ENCODE data around the gene ZNF425.

The ZNF425 gene

DNA sequence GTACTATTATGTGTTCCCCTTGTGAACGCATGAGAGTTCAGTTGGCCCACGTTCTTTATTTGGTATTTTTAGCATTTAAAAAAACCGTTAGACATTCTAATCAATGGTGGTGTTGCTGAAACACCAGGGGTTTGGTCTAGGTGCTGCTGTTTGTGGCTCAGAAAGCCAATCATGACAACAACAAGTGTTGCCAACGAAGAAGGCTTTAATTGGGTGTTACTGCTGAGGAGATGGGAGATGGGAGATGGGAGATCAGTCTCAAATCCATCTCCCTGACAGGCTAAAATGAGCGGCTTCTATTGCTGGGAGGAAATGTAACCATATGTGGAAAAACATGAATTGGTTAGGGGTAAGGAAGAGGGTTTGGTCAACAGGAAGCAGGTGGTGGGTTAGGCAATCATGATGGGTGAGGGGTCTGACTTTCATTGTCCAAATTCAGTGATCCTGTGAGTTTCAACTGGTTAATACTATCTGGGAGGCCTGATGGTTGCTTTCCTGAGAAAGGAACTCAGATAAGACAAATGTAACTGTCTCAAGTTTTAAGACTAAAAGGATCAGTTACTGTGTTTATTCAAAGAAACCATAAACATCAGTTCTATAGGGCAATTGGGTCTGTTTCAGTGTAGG is 4.6 kb upstream of the ZNF425 start:
- TF ChIP-seq, protein P1, sequence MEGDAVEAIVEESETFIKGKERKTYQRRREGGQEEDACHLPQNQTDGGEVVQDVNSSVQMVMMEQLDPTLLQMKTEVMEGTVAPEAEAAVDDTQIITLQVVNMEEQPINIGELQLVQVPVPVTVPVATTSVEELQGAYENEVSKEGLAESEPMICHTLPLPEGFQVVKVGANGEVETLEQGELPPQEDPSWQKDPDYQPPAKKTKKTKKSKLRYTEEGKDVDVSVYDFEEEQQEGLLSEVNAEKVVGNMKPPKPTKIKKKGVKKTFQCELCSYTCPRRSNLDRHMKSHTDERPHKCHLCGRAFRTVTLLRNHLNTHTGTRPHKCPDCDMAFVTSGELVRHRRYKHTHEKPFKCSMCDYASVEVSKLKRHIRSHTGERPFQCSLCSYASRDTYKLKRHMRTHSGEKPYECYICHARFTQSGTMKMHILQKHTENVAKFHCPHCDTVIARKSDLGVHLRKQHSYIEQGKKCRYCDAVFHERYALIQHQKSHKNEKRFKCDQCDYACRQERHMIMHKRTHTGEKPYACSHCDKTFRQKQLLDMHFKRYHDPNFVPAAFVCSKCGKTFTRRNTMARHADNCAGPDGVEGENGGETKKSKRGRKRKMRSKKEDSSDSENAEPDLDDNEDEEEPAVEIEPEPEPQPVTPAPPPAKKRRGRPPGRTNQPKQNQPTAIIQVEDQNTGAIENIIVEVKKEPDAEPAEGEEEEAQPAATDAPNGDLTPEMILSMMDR (conservative IDR thresholded peaks at IDR 0.05; ENCODE audit: low read length), result no peak
- DNase-seq (ENCODE audit: low read depth), result no peak
- no peak overlapping the region for H3K4me3 ChIP-seq (ENCODE audit: low read length)

DNA sequence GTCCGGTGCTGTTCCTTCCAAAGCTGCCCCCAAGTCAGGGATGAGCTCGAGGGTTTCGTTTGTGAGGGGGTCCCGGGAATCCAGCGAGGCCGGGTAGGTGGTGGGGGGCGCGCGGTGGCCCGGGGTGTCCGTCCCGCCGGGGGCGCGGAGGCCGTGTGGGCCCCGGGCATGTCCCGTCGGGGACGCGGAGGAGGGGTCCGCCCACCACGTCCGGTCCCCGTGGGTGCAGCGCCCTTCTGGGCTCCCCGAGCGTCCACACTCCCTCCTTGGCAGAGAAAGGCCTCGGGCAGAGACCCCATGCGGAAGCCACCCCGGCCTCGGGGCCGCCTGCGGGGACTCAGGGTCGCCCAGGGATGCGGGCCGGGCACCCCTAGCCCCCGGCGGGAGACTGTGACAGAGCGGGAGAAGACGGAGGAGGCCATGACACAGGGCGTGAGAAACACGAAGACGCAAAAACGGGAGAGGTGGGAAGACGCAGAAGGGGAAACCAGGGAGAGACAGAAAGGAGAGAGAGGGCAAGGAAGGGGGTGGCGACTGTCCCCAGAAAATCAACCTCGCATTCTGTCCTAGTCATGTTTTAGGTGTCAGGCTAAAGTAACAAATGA is 640 bp upstream of the ZNF425 start:
- TF ChIP-seq, protein P1 (conservative IDR thresholded peaks at IDR 0.05; ENCODE audit: low read length), result no peak
- peak; percentile 18 for DNase-seq (ENCODE audit: low read depth)
- H3K4me3 ChIP-seq (ENCODE audit: low read length), result peak overlapping the region; percentile 99

DNA sequence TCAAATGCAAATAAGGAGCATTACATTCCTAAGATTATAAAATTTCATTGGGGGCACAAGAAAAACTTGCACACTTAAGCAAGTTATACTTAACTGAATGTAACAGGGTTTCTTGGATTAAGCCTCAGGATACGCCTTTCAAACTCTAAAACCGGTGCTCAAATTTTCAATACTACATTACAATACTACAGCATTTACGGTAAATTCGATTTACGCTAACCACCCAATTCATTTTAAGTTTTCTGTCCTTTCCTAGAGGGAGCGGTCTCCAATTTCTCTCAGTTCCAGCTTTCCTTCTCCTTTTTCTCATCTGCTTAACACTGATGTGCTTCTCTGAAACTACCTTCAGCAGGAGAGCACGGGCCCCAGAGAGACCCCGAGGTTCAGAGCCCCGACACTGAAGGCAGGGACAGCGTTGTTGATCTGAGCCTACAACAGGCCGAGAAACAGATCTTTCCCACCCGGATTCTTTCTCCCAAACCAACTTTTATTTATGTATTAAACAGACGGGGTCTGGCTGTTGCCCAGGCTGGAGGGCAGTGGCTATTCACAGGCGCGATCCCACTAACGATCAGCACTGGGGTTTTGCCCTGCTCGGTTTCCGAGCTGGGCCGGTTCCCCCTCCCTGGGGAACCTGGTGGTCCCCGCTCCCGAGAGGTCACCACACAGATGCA is 798 bp downstream of the ZNF425 start:
- TF ChIP-seq, protein P1 (conservative IDR thresholded peaks at IDR 0.05; ENCODE audit: low read length), result no peak
- DNase-seq (ENCODE audit: low read depth), result no peak
- H3K4me3 ChIP-seq (ENCODE audit: low read length), result peak overlapping the region; percentile 99

- H3K4me3 ChIP-seq (ENCODE audit: low read length), result no peak overlapping the region
- DNase-seq (ENCODE audit: low read depth), result no peak
- TF ChIP-seq, protein P1 (conservative IDR thresholded peaks at IDR 0.05; ENCODE audit: low read length), result no peak
Measured at GRCh38 chr7:149109969-149110368, 16.2 kb downstream of the ZNF425 start.

DNA sequence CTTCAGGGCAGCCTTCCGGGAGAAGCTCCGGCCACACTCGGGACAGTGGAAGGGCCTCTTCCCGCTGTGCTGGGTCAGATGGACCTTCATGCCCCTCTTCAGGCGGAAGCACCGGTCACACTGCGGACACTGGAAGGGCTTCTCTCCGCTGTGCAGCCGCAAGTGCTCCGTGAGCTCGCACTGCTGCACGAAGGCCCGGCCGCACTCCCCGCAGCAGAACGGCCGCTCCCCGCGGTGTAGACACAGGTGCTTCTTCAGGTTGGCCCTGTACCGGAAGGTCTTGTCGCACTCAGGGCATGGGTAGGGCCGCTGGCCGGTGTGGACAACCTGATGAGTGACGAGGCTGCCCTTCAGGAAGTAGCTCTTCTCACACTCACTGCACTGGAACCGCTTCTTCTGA is 21.4 kb downstream of the ZNF425 start:
- TF ChIP-seq, protein P1 (conservative IDR thresholded peaks at IDR 0.05; ENCODE audit: low read length), result no peak
- no peak for DNase-seq (ENCODE audit: low read depth)
- no peak overlapping the region for H3K4me3 ChIP-seq (ENCODE audit: low read length)

GRCh38 chr7:149104214-149104613 is 21.9 kb downstream of the ZNF425 start:
- H3K4me3 ChIP-seq (ENCODE audit: low read length), result no peak overlapping the region
- DNase-seq (ENCODE audit: low read depth), result no peak
- TF ChIP-seq, protein P1 (conservative IDR thresholded peaks at IDR 0.05; ENCODE audit: low read length), result no peak

GRCh38 chr7:149103424-149103823 is 22.7 kb downstream of the ZNF425 start:
- no peak overlapping the region for H3K4me3 ChIP-seq (ENCODE audit: low read length)
- TF ChIP-seq, protein P1 (conservative IDR thresholded peaks at IDR 0.05; ENCODE audit: low read length), result no peak

More at GRCh38 chr7:149103424-149103823, 22.7 kb downstream of the ZNF425 start:
- no peak for DNase-seq (ENCODE audit: low read depth)

Measured in AG10803 (cell line).